H9 (cell line): ENCODE measurements around the gene UBR2. TPM values are rescaled to one million over a fixed set of nuclear protein-coding genes. Genes with fewer than 3 reads are reported as not detected.

Experiments
- DNase-seq: peaks from one replicate; pipeline ENCODE4 v3.0.0-alpha.2; 2017
- H2AFZ ChIP-seq: one replicate; pipeline ENCODE4 v1.6.1; 2013; ENCODE audit warnings: mild to moderate bottlenecking, low read length, control low read depth, moderate library complexity
- H2AK5ac ChIP-seq: 2 replicates; pipeline ENCODE4 v1.6.1; 2013; ENCODE audit warnings: low read length, control low read depth, mixed read lengths; ENCODE audit not compliant: insufficient read length
- H2BK120ac ChIP-seq: one replicate; pipeline ENCODE4 v1.6.1; 2013; ENCODE audit warnings: low read depth, mild to moderate bottlenecking, low read length, control low read depth, inconsistent platforms; ENCODE audit not compliant: poor library complexity, severe bottlenecking
- H2BK12ac ChIP-seq: 2 replicates; pipeline ENCODE4 v1.6.1; 2013; ENCODE audit warnings: low read length, control low read depth, mixed read lengths, low read depth; ENCODE audit not compliant: insufficient read length
- H2BK15ac ChIP-seq: 2 replicates; pipeline ENCODE4 v1.6.1; 2013; ENCODE audit warnings: low read depth, low read length, control low read depth
- H2BK20ac ChIP-seq: one replicate; pipeline ENCODE4 v1.6.1; 2013; ENCODE audit warnings: low read depth, mild to moderate bottlenecking, low read length, control low read depth, inconsistent platforms; ENCODE audit not compliant: poor library complexity, severe bottlenecking
- H2BK5ac ChIP-seq: 2 replicates; pipeline ENCODE4 v1.6.1; 2013; ENCODE audit warnings: low read length, control low read depth, mixed read lengths; ENCODE audit not compliant: insufficient read length
- H3K14ac ChIP-seq: 2 replicates; pipeline ENCODE4 v1.6.1; 2013; ENCODE audit warnings: low read length, control low read depth; ENCODE audit not compliant: insufficient read depth
- H3K18ac ChIP-seq: 2 replicates; pipeline ENCODE4 v1.6.1; 2013; ENCODE audit warnings: low read depth, mild to moderate bottlenecking, mixed read lengths, low read length, control low read depth; ENCODE audit not compliant: insufficient read length
- H3K23ac ChIP-seq: 2 replicates; pipeline ENCODE4 v1.6.1; 2013; ENCODE audit warnings: low read length, control low read depth, mixed read lengths, low read depth; ENCODE audit not compliant: insufficient read length
- H3K23me2 ChIP-seq: 2 replicates; pipeline ENCODE4 v1.6.1; 2013; ENCODE audit warnings: low read depth, mild to moderate bottlenecking, mixed read lengths, low read length, control low read depth; ENCODE audit not compliant: insufficient read length, poor library complexity, severe bottlenecking
- H3K27ac ChIP-seq: 2 replicates; pipeline ENCODE4 v1.5.1; 2013; ENCODE audit warnings: low read length, control low read depth, mixed read lengths, low read depth; ENCODE audit not compliant: insufficient read length
- H3K27me3 ChIP-seq: 2 replicates; pipeline ENCODE4 v1.6.1; 2013; ENCODE audit warnings: low read length, control low read depth, inconsistent platforms; ENCODE audit not compliant: insufficient read depth
- H3K4ac ChIP-seq: 2 replicates; pipeline ENCODE4 v1.6.1; 2013; ENCODE audit warnings: low read depth, mild to moderate bottlenecking, control low read depth, inconsistent platforms, low read length, moderate library complexity
- H3K4me1 ChIP-seq: 2 replicates; pipeline ENCODE4 v1.6.1; 2013; ENCODE audit warnings: low read length, control low read depth, inconsistent platforms; ENCODE audit not compliant: insufficient read depth
- H3K4me2 ChIP-seq: 2 replicates; pipeline ENCODE4 v1.6.1; 2013; ENCODE audit warnings: low read length, control low read depth, mixed read lengths; ENCODE audit not compliant: insufficient read length, insufficient read depth
- H3K56ac ChIP-seq: 2 replicates; pipeline ENCODE4 v1.6.1; 2013; ENCODE audit warnings: low read depth, mild to moderate bottlenecking, mixed read lengths, low read length, control low read depth; ENCODE audit not compliant: insufficient read length
- H3K79me1 ChIP-seq: 2 replicates; pipeline ENCODE4 v1.6.1; 2013; ENCODE audit warnings: low read depth, mild to moderate bottlenecking, moderate library complexity, low read length, control low read depth, inconsistent platforms; ENCODE audit not compliant: insufficient read depth, poor library complexity, severe bottlenecking
- H3K79me2 ChIP-seq: 2 replicates; pipeline ENCODE4 v1.6.1; 2013; ENCODE audit warnings: low read length, control low read depth, inconsistent platforms; ENCODE audit not compliant: insufficient read depth
- H3K9ac ChIP-seq: 2 replicates; pipeline ENCODE4 v1.6.1; 2013; ENCODE audit warnings: low read length, control low read depth, mixed read lengths; ENCODE audit not compliant: insufficient read length; ENCODE audit errors: extremely low read depth
- H3K9me3 ChIP-seq: one replicate; pipeline ENCODE4 v1.6.1; 2013; ENCODE audit warnings: low read depth, low read length, inconsistent platforms; ENCODE audit not compliant: control insufficient read depth
- H3T11ph ChIP-seq: one replicate; pipeline ENCODE4 v1.6.1; 2013; ENCODE audit warnings: mild to moderate bottlenecking, low read length, control low read depth, inconsistent platforms
- H4K20me1 ChIP-seq: one replicate; pipeline ENCODE4 v1.6.1; 2013; ENCODE audit not compliant: control insufficient read depth, insufficient read length, insufficient read depth
- H4K5ac ChIP-seq: 2 replicates; pipeline ENCODE4 v1.6.1; 2013; ENCODE audit warnings: low read depth, mild to moderate bottlenecking, mixed read lengths, low read length, control low read depth; ENCODE audit not compliant: insufficient read length
- H4K8ac ChIP-seq: replicated peaks from 2 replicates; pipeline ENCODE4 v1.6.1; 2013; ENCODE audit warnings: low read length, control low read depth, mixed read lengths, low read depth; ENCODE audit not compliant: insufficient read length
- H4K91ac ChIP-seq: 2 replicates; pipeline ENCODE4 v1.6.1; 2013; ENCODE audit warnings: low read depth, mild to moderate bottlenecking, moderate library complexity, mixed read lengths, low read length, control low read depth; ENCODE audit not compliant: insufficient read length
- H3K27ac Mint-ChIP-seq, 3 experiments: 2 replicates in 2 of 3; 3 replicates in 1 of 3; pipeline ENCODE4 v1.8.0; 2020 to 2021; ENCODE audit warnings: mixed read lengths in 3 of 3, mild to moderate bottlenecking in 1 of 3, moderate library complexity in 1 of 3
- H3K27me3 Mint-ChIP-seq: 2 replicates; pipeline ENCODE4 v1.8.0; 2021; ENCODE audit warnings: low read depth, mild to moderate bottlenecking, moderate library complexity, mixed read lengths
- H3K36me3 Mint-ChIP-seq, 3 experiments: 2 replicates in 2 of 3; 3 replicates in 1 of 3; pipeline ENCODE4 v1.8.0; 2020 to 2021; ENCODE audit warnings: low read depth in 3 of 3, mixed read lengths in 3 of 3; ENCODE audit not compliant: insufficient read depth in 1 of 3
- H3K4me1 Mint-ChIP-seq, 2 experiments: 2 replicates each; pipeline ENCODE4 v1.8.0; 2020; ENCODE audit warnings: mixed read lengths in 2 of 2
- H3K4me3 Mint-ChIP-seq, 2 experiments: 2 replicates in 1 of 2; 3 replicates in 1 of 2; pipeline ENCODE4 v1.8.0; 2020 to 2021; ENCODE audit warnings: mild to moderate bottlenecking in 2 of 2, mixed read lengths in 2 of 2, moderate library complexity in 1 of 2
- H3K9me3 Mint-ChIP-seq, 2 experiments: 2 replicates in 1 of 2; 3 replicates in 1 of 2; pipeline ENCODE4 v1.8.0; 2020; ENCODE audit warnings: mild to moderate bottlenecking in 2 of 2, mixed read lengths in 2 of 2, moderate library complexity in 1 of 2
- CTCF ChIP-seq: fragments of 200-600 bp; sonication (generic); conservative IDR thresholded peaks from 3 replicates; pipeline ENCODE4 v1.8.0; 2021; ENCODE audit warnings: antibody characterized with exemption, mild to moderate bottlenecking
- whole genome bisulfite sequencing: extraction: QIAGEN DNeasy Blood & Tissue Kit; methylation state at CpG from one replicate; pipeline ENCODE4 v1.1.7; 2013; ENCODE audit warnings: missing lambda C conversion rate, low lambda C conversion rate, mixed read lengths; ENCODE audit not compliant: insufficient read length; ENCODE audit errors: extremely low coverage; 5-methylcytosine and 5-hydroxymethylcytosine counted together
- total RNA-seq: library from RNA; stranded (reverse); gene quantifications from 2 replicates; pipeline ENCODE4 v1.2.1, GENCODE V29; 2021

The UBR2 gene
- total RNA-seq, 1 experiment from 2014 or later: 18.7 TPM

DNA sequence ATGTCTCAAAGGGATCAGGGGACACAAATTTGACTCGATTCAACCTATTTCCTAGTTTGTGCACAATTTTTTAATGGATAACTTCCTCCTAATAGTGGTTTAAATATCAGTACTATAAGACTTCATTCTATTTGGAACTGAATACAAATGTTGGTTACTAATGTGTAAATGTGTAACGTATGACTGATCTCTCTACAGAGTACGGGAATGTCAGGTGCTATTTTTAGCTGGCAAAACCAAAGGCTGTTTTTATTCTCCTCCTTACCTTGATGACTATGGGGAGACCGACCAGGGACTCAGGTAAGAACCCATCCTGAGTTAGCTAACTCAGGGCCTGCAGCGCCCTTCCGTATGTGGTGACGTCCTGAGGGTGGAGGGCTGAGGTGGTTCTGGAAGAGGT lies 125.5 kb downstream of the UBR2 start:
- Histone ChIP-seq H3K18ac (no peak overlapping the region), H3K4me2 (no peak overlapping the region), H3T11ph (no peak overlapping the region), H4K8ac (no peak overlapping the region), H4K5ac (no peak overlapping the region), H2AK5ac (no peak overlapping the region), H3K56ac (no peak overlapping the region), H2BK120ac (no peak overlapping the region), H3K27ac (no peak overlapping the region), H3K79me2 (no peaks in the 10 kb centered on the region), H2BK20ac (no peak overlapping the region), H3K27me3 (no peaks in the 10 kb centered on the region), H2BK5ac (no peak overlapping the region), H2BK12ac (no peak overlapping the region), H3K9me3 (no peaks in the 10 kb centered on the region), H3K23me2 (no peaks in the 10 kb centered on the region), H2AFZ (no peak overlapping the region), H4K20me1 (no peaks in the 10 kb centered on the region), H2BK15ac (no peak overlapping the region), H3K79me1 (no peaks in the 10 kb centered on the region), H3K14ac (no peak overlapping the region), H3K4me1 (no peaks in the 10 kb centered on the region), H3K9ac (no peak overlapping the region), H3K23ac (no peak overlapping the region), H3K4ac (no peak overlapping the region), H4K91ac (no peak overlapping the region)
- H3K36me3 Mint-ChIP-seq: peaks cover 45 to 81% (median 67%) of the 10 kb centered on the region in 3 experiments
- H3K27ac Mint-ChIP-seq: no peak overlapping the region
- no peaks in the 10 kb centered on the region for H3K27me3 Mint-ChIP-seq
- no peak for TF ChIP-seq CTCF
- DNase-seq: no peak
- no CpG with 5 or more reads among the region's 7 CpGs for WGBS
- H3K9me3 Mint-ChIP-seq: peaks cover 3 to 13% of the 10 kb centered on the region in 2 experiments; a peak in 3 of 5 replicates
- no peak overlapping the region for H3K4me3 Mint-ChIP-seq
- H3K4me1 Mint-ChIP-seq: no peaks in the 10 kb centered on the region
